Brain microvascular endothelial cell (primary cell): ENCODE measurements around the gene TTC33.

ENCODE experiments used
- DNase-seq: peaks from one replicate; pipeline ENCODE4 v3.0.0-alpha.2; 2020
- H3K27ac ChIP-seq: fragments of 250-450 bp; sonication (Bioruptor Pico); 2 replicates; pipeline ENCODE4 v1.5.1; 2020; ENCODE audit warnings: mild to moderate bottlenecking, moderate library complexity
- H3K27me3 ChIP-seq: fragments of 250-450 bp; sonication (Bioruptor Pico); replicated peaks from 2 replicates; pipeline ENCODE4 v1.5.1; 2020; ENCODE audit warnings: mild to moderate bottlenecking
- H3K36me3 ChIP-seq: fragments of 250-450 bp; sonication (Bioruptor Pico); replicated peaks from 2 replicates; pipeline ENCODE4 v1.5.1; 2020; ENCODE audit warnings: mild to moderate bottlenecking
- H3K4me3 ChIP-seq: 2 replicates; pipeline ENCODE4 v1.5.1; 2011; ENCODE audit warnings: low read depth, mild to moderate bottlenecking, control low read depth, low read length, moderate library complexity
- in situ Hi-C: cut with HindIII; loops from 2 replicates; pipeline ENCODE4 v1.10.0; 2017; ENCODE audit warnings: low sequenced_read_pairs, low pct_ligation_motif_present
- TF ChIP-seq, protein P1 (sequence below): IDR thresholded peaks from 2 replicates; pipeline ENCODE4 v1.5.1; 2011; ENCODE audit warnings: low read depth, mild to moderate bottlenecking, moderate library complexity, low read length, control low read depth, inconsistent platforms; ENCODE audit errors: missing control alignments

Gene TTC33

DNA sequence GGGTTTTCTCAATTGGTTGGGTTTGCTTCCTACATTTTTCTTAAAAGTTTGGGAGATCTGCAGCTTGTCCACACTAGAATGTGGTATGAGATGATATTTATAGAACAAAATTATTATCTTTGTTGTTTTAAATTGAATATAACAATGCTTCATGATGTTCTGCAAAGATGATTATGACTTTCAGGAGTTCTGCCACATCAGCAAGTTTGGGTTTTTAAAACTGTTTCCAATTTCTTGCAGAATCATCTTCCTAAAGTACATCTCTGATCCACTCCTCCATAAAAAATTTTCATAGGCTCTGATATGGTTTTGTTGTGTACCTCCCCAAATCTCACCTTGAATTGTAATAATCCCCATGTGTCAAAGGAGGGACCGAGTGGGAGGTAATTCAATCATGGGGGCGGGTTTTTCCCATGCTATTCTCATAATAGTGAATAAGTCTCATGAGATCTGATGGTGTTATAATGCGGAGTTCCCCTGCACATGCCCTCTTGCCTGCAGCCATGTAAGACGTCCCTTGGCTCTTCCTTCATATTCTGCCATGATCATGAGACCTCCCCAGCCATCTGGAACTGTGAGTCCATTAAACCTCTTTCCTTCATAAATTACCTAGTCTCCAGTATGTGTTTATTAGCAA, 195.2 kb downstream of the TTC33 start:
- Histone ChIP-seq H3K4me3 (no peak overlapping the region), H3K27ac (no peak overlapping the region), H3K36me3 (no peaks in the 10 kb centered on the region), H3K27me3 (no peaks in the 10 kb centered on the region)
- TF ChIP-seq, protein P1, sequence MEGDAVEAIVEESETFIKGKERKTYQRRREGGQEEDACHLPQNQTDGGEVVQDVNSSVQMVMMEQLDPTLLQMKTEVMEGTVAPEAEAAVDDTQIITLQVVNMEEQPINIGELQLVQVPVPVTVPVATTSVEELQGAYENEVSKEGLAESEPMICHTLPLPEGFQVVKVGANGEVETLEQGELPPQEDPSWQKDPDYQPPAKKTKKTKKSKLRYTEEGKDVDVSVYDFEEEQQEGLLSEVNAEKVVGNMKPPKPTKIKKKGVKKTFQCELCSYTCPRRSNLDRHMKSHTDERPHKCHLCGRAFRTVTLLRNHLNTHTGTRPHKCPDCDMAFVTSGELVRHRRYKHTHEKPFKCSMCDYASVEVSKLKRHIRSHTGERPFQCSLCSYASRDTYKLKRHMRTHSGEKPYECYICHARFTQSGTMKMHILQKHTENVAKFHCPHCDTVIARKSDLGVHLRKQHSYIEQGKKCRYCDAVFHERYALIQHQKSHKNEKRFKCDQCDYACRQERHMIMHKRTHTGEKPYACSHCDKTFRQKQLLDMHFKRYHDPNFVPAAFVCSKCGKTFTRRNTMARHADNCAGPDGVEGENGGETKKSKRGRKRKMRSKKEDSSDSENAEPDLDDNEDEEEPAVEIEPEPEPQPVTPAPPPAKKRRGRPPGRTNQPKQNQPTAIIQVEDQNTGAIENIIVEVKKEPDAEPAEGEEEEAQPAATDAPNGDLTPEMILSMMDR: no peak
- DNase-seq: no peak
- in situ Hi-C loops: no loop called here

DNA sequence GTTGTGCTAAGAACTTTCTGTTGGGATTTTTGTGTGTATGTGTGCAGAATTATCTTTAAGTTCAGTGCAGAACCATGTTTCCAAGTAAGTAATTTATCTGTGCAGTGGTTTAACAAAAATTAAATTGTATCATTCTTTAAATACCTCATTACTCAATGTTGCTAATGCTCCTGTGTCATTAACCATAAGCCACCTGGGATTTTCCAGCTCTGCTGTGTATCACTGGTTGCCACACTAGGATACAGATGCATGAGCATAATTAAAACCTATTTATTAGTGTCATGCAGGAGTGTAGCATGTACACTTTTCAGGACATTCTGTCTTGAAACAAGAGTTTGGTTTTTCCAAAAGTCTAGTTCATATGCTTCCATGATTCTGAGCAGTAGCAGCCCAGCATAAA, 196.5 kb downstream of the TTC33 start:
- DNase-seq: no peak
- no peak overlapping the region for H3K4me3 ChIP-seq
- in situ Hi-C loops: no loop called here
- H3K36me3 ChIP-seq: no peaks in the 10 kb centered on the region
- no peaks in the 10 kb centered on the region for H3K27me3 ChIP-seq
- no peak overlapping the region for H3K27ac ChIP-seq
- TF ChIP-seq, protein P1: no peak

DNA sequence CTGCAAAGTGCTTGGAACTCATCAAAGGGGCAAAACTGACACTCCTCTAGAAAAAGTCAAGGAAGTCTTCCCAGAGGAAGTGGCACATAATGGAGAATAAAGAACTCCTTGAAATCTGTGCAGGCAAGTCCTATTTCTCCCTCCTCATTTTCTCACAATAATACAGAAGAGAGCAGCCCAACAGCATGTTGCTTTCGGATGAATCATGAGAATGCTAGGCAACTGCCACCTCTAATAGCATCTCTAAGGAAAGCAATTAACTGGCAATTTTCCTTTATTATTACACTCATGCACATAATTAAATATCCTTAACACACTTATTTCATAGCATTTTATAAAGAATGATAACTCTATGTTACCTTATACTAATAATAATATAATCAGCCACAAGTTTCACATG, 198.3 kb downstream of the TTC33 start:
- H3K4me3 ChIP-seq: no peak overlapping the region
- no peaks in the 10 kb centered on the region for H3K27me3 ChIP-seq
- in situ Hi-C loops: no loop called here
- DNase-seq: peak; percentile 14
- TF ChIP-seq, protein P1: no peak
- H3K36me3 ChIP-seq: no peaks in the 10 kb centered on the region
- H3K27ac ChIP-seq: no peak overlapping the region

DNA sequence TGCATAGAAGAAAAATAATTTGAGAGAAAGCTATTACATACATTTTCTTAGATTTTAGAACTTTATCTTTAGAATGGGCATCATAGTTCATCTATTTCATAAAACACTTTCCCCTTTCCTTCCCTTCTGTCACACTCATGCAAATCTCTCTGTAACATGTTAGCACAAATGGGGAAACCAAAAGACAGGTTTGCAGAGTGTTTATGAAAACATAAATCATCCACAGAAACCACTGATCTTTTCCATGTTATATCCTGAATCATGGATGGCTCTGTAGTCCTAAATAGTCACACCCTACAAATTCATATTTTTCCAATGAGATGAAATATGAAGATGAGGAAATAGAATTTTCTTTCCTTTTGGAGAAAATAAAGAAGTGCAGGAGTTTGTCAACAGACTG, 198.9 kb downstream of the TTC33 start:
- Histone ChIP-seq H3K27ac (no peak overlapping the region), H3K36me3 (no peaks in the 10 kb centered on the region), H3K27me3 (no peaks in the 10 kb centered on the region), H3K4me3 (no peak overlapping the region)
- in situ Hi-C loops: no loop called here
- TF ChIP-seq, protein P1: no peak
- DNase-seq: no peak

DNA sequence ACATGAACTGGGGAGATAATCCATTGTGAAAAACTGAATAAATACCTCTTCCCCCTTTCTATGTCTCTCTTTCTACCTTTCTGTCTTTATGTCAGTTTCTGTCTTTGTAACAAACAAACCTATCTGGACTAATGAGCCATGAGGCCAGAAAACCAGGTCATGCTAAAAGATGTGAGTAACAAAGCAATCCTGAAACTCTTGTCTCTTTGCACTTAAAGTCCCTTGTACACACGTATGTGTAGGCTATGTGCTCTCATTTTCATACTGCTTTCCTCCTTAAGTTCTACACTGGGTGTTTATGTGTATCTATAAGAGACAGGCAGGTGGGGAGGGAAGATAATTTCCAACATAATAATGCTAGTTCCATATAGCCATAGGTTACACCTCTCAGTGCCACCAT, 199.9 kb downstream of the TTC33 start:
- Histone ChIP-seq H3K4me3 (no peak overlapping the region), H3K27ac (no peak overlapping the region), H3K36me3 (no peaks in the 10 kb centered on the region), H3K27me3 (no peaks in the 10 kb centered on the region)
- TF ChIP-seq, protein P1: no peak
- in situ Hi-C loops: no loop called here
- DNase-seq: no peak

DNA sequence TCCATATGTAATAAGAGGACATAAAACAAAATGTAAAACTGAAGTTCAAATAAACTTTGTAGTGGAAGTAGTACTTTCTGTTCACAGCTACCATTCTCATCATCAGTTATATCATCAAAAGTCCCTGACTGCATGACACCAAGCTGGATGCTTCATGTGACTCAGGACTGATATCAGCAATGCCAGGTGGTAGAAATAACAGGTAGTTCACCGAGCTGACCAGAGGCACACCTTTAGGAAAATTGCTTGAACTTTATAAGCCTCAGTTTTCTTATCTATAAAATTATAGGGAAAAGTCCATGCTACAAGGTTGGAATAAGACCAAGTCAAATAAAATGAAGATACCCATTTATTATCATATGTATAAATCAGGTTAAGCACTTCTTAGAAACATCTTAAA, 200.9 kb downstream of the TTC33 start:
- Histone ChIP-seq H3K27ac (no peak overlapping the region), H3K27me3 (no peaks in the 10 kb centered on the region), H3K4me3 (no peak overlapping the region), H3K36me3 (no peaks in the 10 kb centered on the region)
- in situ Hi-C loops: no loop called here
- TF ChIP-seq, protein P1: no peak
- no peak for DNase-seq
